HG03521 (cell line): ENCODE measurements around the gene MRFAP1.
"Not testable (repeated sequence)": the region's sequence is repeated elsewhere in the genome, so short reads cannot be mapped to it uniquely, and the experiment has no call there.

Source experiments
- ATAC-seq: cut with Tn5 transposase; IDR thresholded peaks from one replicate; pipeline ENCODE4 v1.9.1; 2021; ENCODE audit warnings: mild to moderate bottlenecking, moderate library complexity; ENCODE audit not compliant: unreplicated experiment

MRFAP1 gene

GRCh38 chr4:6662591-6662990 lies 22.1 kb downstream of the MRFAP1 start:
- no peak for ATAC-seq

- ATAC-seq, result no peak
Observed at GRCh38 chr4:6663596-6664393, 23.3 kb downstream of the MRFAP1 start.

- no peak for ATAC-seq
Observed at GRCh38 chr4:6665320-6665654, 24.8 kb downstream of the MRFAP1 start.

GRCh38 chr4:6668391-6668790 lies 27.9 kb downstream of the MRFAP1 start:
- no peak for ATAC-seq

- ATAC-seq, result no peak
Observed at GRCh38 chr4:6671648-6672047, 31.2 kb downstream of the MRFAP1 start.

- no peak for ATAC-seq
Observed at GRCh38 chr4:6672131-6672530, 31.6 kb downstream of the MRFAP1 start.

- ATAC-seq, result not testable (repeated sequence)
Observed at GRCh38 chr4:6672541-6673190, 32.2 kb downstream of the MRFAP1 start.

- not testable (repeated sequence) for ATAC-seq
Observed at GRCh38 chr4:6673191-6673659, 32.7 kb downstream of the MRFAP1 start.

GRCh38 chr4:6673660-6674499 lies 33.4 kb downstream of the MRFAP1 start:
- peak; percentile 80 for ATAC-seq

GRCh38 chr4:6674500-6675149 lies 34.1 kb downstream of the MRFAP1 start:
- ATAC-seq, result peak; percentile 31

GRCh38 chr4:6676722-6677558 lies 36.5 kb downstream of the MRFAP1 start:
- no peak for ATAC-seq

GRCh38 chr4:6680372-6681034 lies 40.0 kb downstream of the MRFAP1 start:
- no peak for ATAC-seq

GRCh38 chr4:6681191-6681590 lies 40.7 kb downstream of the MRFAP1 start:
- ATAC-seq, result no peak

- no peak for ATAC-seq
Observed at GRCh38 chr4:6682862-6683590, 42.5 kb downstream of the MRFAP1 start.

- ATAC-seq, result no peak
Observed at GRCh38 chr4:6684656-6685055, 44.2 kb downstream of the MRFAP1 start.

- ATAC-seq, result no peak
Observed at GRCh38 chr4:6686104-6686787, 45.8 kb downstream of the MRFAP1 start.

GRCh38 chr4:6687947-6688878 lies 47.7 kb downstream of the MRFAP1 start:
- ATAC-seq, result no peak
